K562 (cell line): Measurements from ENCODE around the gene STX2. TPM values are rescaled to one million over a fixed set of nuclear protein-coding genes. Genes with fewer than 3 reads are reported as not detected.

ENCODE experiments used
- ATAC-seq: fragments of 200-7000 bp; cut with Tn5 transposase; 3 replicates; pipeline ENCODE4 v1.9.1; 2020; ENCODE audit warnings: moderate library complexity
- BruUV-seq: library from RNA; stranded (reverse); fragments of 400-500 nt; replicated peaks from 2 replicates; lab custom pipeline; 2021; lab: Mats Ljungman, UMichigan
- CTCF ChIA-PET: fragments of 300-600 bp; formaldehyde crosslinking; extraction: SDS; loops from one replicate; lab custom pipeline; 2021; ENCODE audit warnings: low intra/inter-chr PET ratio; lab: Yijun Ruan, JAX
- POLR2A ChIA-PET: fragments of 300-600, 350-650 bp; sonication (Branson Sonifier 250); formaldehyde crosslinking; extraction: SDS; loops from one replicate; lab custom pipeline; 2021; ENCODE audit warnings: antibody characterized with exemption, inconsistent platforms; lab: Yijun Ruan, JAX
- DNase-seq, 4 experiments: peaks; one replicate each; pipeline versions ENCODE4 v3.0.0 to v3.0.0-alpha.2; 2011 to 2018; ENCODE audit warnings: low spot score in 3 of 4, mixed read lengths in 3 of 4; ENCODE audit errors: extremely low read depth in 1 of 4
- FAIRE-seq: peaks from 2 replicates; lab custom pipeline; 2011; peaks lifted over from hg19 to GRCh38; lab: Jason Lieb, UNC
- H2AFZ ChIP-seq: 2 replicates; pipeline ENCODE4 v1.6.0; 2011; ENCODE audit warnings: low read depth, low read length, control low read depth, inconsistent platforms
- H3K27ac ChIP-seq: fragments of 200-600 bp; 3 replicates; pipeline ENCODE4 v1.8.0; 2011; ENCODE audit warnings: low read depth, mild to moderate bottlenecking, control low read depth, inconsistent platforms, low read length, moderate library complexity, mixed read lengths; ENCODE audit errors: extremely low read depth
- H3K27me3 ChIP-seq, 2 experiments: fragments of 300-600 bp in 1 of 2; 2 replicates in 1 of 2; 3 replicates in 1 of 2; pipeline versions ENCODE4 v1.6.0 to v1.8.0; 2011; ENCODE audit warnings: inconsistent platforms in 2 of 2, low read length in 2 of 2, mild to moderate bottlenecking in 1 of 2, mixed read lengths in 1 of 2, moderate library complexity in 1 of 2; ENCODE audit not compliant: control insufficient read depth in 2 of 2, insufficient read depth in 2 of 2
- H3K36me3 ChIP-seq: fragments of 300-600 bp; 3 replicates; pipeline ENCODE4 v1.8.0; 2011; ENCODE audit warnings: mild to moderate bottlenecking, low read length, inconsistent platforms; ENCODE audit not compliant: control insufficient read depth, insufficient read depth
- H3K4me1 ChIP-seq, 2 experiments: fragments of 200-600 bp in 1 of 2; replicated peaks in 1 of 2; 2 replicates in 1 of 2; 3 replicates in 1 of 2; pipeline versions ENCODE4 v1.5.1 to v1.8.0; 2011; ENCODE audit warnings: inconsistent platforms in 2 of 2, low read length in 2 of 2, mild to moderate bottlenecking in 1 of 2, mixed read lengths in 1 of 2, moderate library complexity in 1 of 2; ENCODE audit not compliant: control insufficient read depth in 2 of 2, insufficient read depth in 2 of 2
- H3K4me2 ChIP-seq: 2 replicates; pipeline ENCODE4 v1.6.1; 2011; ENCODE audit warnings: low read length, control low read depth, inconsistent platforms, mixed read lengths; ENCODE audit not compliant: insufficient read depth
- H3K4me3 ChIP-seq: fragments of 200-600 bp; sonication (generic), shearing (Covaris generic); 2 replicates; pipeline ENCODE4 v1.5.1; 2016; ENCODE audit warnings: control low read depth, inconsistent platforms
- H3K79me2 ChIP-seq: fragments of 200-600 bp; 3 replicates; pipeline ENCODE4 v1.8.0; 2011; ENCODE audit warnings: low read length, inconsistent platforms; ENCODE audit not compliant: control insufficient read depth, insufficient read depth
- H3K9ac ChIP-seq, 2 experiments: 2 replicates each; pipeline versions ENCODE4 v1.6.0 to v1.6.1; 2011; ENCODE audit warnings: low read depth in 2 of 2, low read length in 2 of 2, control low read depth in 1 of 2, inconsistent platforms in 1 of 2, mild to moderate bottlenecking in 1 of 2, mixed read lengths in 1 of 2; ENCODE audit not compliant: insufficient read depth in 1 of 2
- H3K9me1 ChIP-seq: one replicate; pipeline ENCODE4 v1.6.0; 2011; ENCODE audit warnings: inconsistent platforms, mild to moderate bottlenecking, low read length, moderate library complexity; ENCODE audit not compliant: control insufficient read depth, insufficient read depth
- H3K9me3 ChIP-seq: replicated peaks from 2 replicates; pipeline ENCODE4 v1.5.1; 2011; ENCODE audit warnings: low read depth, low read length, inconsistent platforms; ENCODE audit not compliant: control insufficient read depth, insufficient read depth
- H4K20me1 ChIP-seq: replicated peaks from 2 replicates; pipeline ENCODE4 v1.6.1; 2011; ENCODE audit warnings: low read length, inconsistent platforms, mixed read lengths; ENCODE audit not compliant: control insufficient read depth, insufficient read depth
- POLR2G ChIP-seq: fragments of 200-400 bp; formaldehyde crosslinking; IDR thresholded peaks from 2 replicates; pipeline ENCODE4 v1.6.1; 2017; ENCODE audit warnings: low read depth, mild to moderate bottlenecking, antibody characterized with exemption, low read length, moderate library complexity
- ZBTB33 ChIP-seq: sonication (generic); formaldehyde crosslinking; IDR thresholded peaks from 2 replicates; pipeline ENCODE4 v1.8.1; 2023; ENCODE audit warnings: mild to moderate bottlenecking, missing genetic modification reagents
- ZBTB49 ChIP-seq: sonication (generic); formaldehyde crosslinking; IDR thresholded peaks from 2 replicates; pipeline ENCODE4 v1.8.0; 2022; ENCODE audit warnings: missing genetic modification reagents, mild to moderate bottlenecking, borderline replicate concordance
- ZNF146 ChIP-seq: IDR thresholded peaks from one replicate; pipeline ENCODE4 v1.6.1; 2018; ENCODE audit warnings: missing compliant biosample characterization; ENCODE audit not compliant: unreplicated experiment
- ZNF507 ChIP-seq: conservative IDR thresholded peaks from 2 replicates; pipeline ENCODE4 v1.6.1; 2017; ENCODE audit warnings: missing genetic modification characterization, missing compliant biosample characterization
- ZNF561 ChIP-seq: fragments of 450-650 bp; formaldehyde crosslinking; conservative IDR thresholded peaks from 2 replicates; pipeline ENCODE4 v1.4.0; 2020; ENCODE audit warnings: mild to moderate bottlenecking, moderate library complexity
- WGBS: fragments of 100-300 bp; shearing (Covaris generic); methylation state at CpG from one replicate; pipeline ENCODE4 v1.1.6; 2016; ENCODE audit warnings: low coverage, mixed read lengths; ENCODE audit not compliant: insufficient coverage; ENCODE audit errors: missing lambda C conversion rate; 5-methylcytosine and 5-hydroxymethylcytosine counted together
- in situ Hi-C: fragments of 300-500 bp; cut with MboI; formaldehyde crosslinking; loops from 4 replicates; pipeline ENCODE4 v1.15.0; 2018; ENCODE audit warnings: inconsistent platforms, mixed read lengths
- intact Hi-C: fragments of 100-400 bp; cut with micrococcal nuclease; formaldehyde crosslinking; loops from 2 replicates; pipeline ENCODE4 v1.14.2; 2022
- polyA plus RNA-seq, 8 experiments: library from polyadenylated mRNA; depleted of rRNA in 4 of 8; stranded (reverse) in 5 of 8; unstranded in 3 of 8; fragments of >200 nt; fragmentation: Nextera tagmentation in 2 of 8; fragmentation: Illumina TruSeq in 1 of 8; extraction: Ambion mirVana in 2 of 8; extraction: Trizol in 1 of 8; gene quantifications; 2 replicates each; pipeline versions ENCODE4 v1.2.1 to v1.2.3, GENCODE V29; 2011 to 2014; ENCODE audit warnings: inconsistent platforms in 1 of 8, missing spikeins in 1 of 8
- total RNA-seq, 7 experiments: library from RNA; depleted of rRNA in 6 of 7; stranded (reverse); fragments of >200 nt in 6 of 7; fragmentation: Illumina TruSeq in 2 of 7; extraction: Trizol in 2 of 7; gene quantifications; 2 replicates each; pipeline versions ENCODE4 v1.2.1 to v1.2.3, GENCODE V29; 2011 to 2021; ENCODE audit warnings: low replicate concordance in 1 of 7

The STX2 gene
- total and polyA plus RNA-seq, 9 of the 15 experiments (the other 6 are each of a cell fraction or from before 2014, with no cell fraction given) = 22.2 to 54.6 (median 30.8) TPM

DNA sequence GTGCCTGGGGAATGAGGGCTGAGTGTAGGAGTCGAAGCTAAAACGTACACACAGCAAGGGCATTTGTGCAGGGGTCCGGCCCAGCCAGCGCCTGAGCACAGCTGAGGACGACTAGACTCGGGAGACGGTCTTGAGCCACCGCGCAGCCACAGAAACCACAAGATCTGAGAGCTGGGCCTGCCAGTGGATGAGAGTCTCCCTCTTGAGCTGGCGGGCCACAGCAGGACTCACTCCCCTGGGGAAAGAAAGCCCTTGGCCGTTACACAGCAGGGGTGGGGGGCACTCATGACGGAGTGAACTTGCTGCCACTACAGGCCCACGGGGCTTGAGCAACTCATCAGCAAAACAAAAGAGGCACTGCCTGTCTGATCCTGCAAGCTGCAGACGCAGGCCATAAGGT, 23.0 kb downstream of the STX2 start:
- FAIRE-seq = no peak
- Histone ChIP-seq H3K36me3 (peaks cover 58% of the 10 kb centered on the region; the same call in 2 of the 3 replicates), H3K9ac (peak overlapping the region in 1 of 2 experiments; percentile 61; a peak in 2 of 4 replicates), H3K79me2 (peaks cover 16% of the 10 kb centered on the region; the same call in 2 of the 3 replicates), H3K27ac (no peak overlapping the region), H3K4me1 (peaks cover 0 to 15% of the 10 kb centered on the region in 2 experiments; a peak in 2 of 5 replicates), H3K27me3 (no peaks in the 10 kb centered on the region), H3K4me3 (no peak overlapping the region), H3K9me1 (no peaks in the 10 kb centered on the region), H3K9me3 (no peaks in the 10 kb centered on the region), H4K20me1 (no peaks in the 10 kb centered on the region), H2AFZ (no peak overlapping the region), H3K4me2 (no peak overlapping the region)
- intact Hi-C loops = no loop called here
- TF ChIP-seq ZNF146 (CRISPR knock-in tag) (no peak), ZNF561 (CRISPR knock-in tag) (no peak), ZNF507 (tag) (no peak), ZBTB49 (no peak), POLR2G (0 out of 2 replicates have a peak, but pooled peaks have one; percentile 15), ZBTB33 (CRISPR knock-in tag) (peak; percentile 64; the same call in 1 of the 2 replicates)
- BruUV-seq = no TSS peak
- 80% methylated on average over 14 of the region's 14 CpGs for WGBS
- ChIA-PET CTCF (interaction anchor here (0.7 kb wide), 1 partner anchor 28 kb away, joined by 3 read pairs; no protein-coding TSS in a partner anchor), POLR2A (interaction anchor here (1.1 to 1.5 kb wide), 2 partner anchors 12 to 63 kb away, joined by 4 to 5 read pairs; no protein-coding TSS in a partner anchor)
- no peak for DNase-seq
- in situ Hi-C loops = no loop called here
- no peak for ATAC-seq
